Fibroblast of peridontal ligament (primary cell): ENCODE data around the gene NTSR1.

Experiments used
- DNase-seq: peaks from one replicate; pipeline ENCODE4 v3.0.0-alpha.2; 2010; ENCODE audit errors: extremely low read depth

Gene NTSR1

GRCh38 chr20:62802026-62802712, 93.5 kb downstream of the NTSR1 start:
- DNase-seq: no peak

GRCh38 chr20:62804021-62804626, 95.5 kb downstream of the NTSR1 start:
- no peak for DNase-seq

- peak; percentile 26 for DNase-seq
Measured at GRCh38 chr20:62804627-62805154, 96.1 kb downstream of the NTSR1 start, which contains the start of gene OGFR. Gene OGFR, plus strand, starts transcription at chr20:62804835. Its CDS starts 25 bp downstream, at chr20:62804860.

- DNase-seq: no peak
Measured at GRCh38 chr20:62805155-62805710, 96.6 kb downstream of the NTSR1 start.

- DNase-seq: no peak
Measured at GRCh38 chr20:62805711-62806382, 97.2 kb downstream of the NTSR1 start.

GRCh38 chr20:62806383-62807050, 97.9 kb downstream of the NTSR1 start:
- no peak for DNase-seq

- DNase-seq: no peak
Measured at GRCh38 chr20:62807444-62808210, 99.0 kb downstream of the NTSR1 start.

GRCh38 chr20:62808211-62808865, 99.7 kb downstream of the NTSR1 start:
- peak; percentile 58 for DNase-seq

- no peak for DNase-seq
Measured at GRCh38 chr20:62809530-62810428, 101.1 kb downstream of the NTSR1 start.

- no peak for DNase-seq
Measured at GRCh38 chr20:62811320-62811719, 102.7 kb downstream of the NTSR1 start.

- DNase-seq: no peak
Measured at GRCh38 chr20:62811720-62812119, 103.1 kb downstream of the NTSR1 start.
